NK-92 (cell line): ENCODE results near the gene SUCLG2.

Source experiments
- DNase-seq: peaks from one replicate; lab custom pipeline; 2025; ENCODE audit not compliant: unreplicated experiment; lab: John Stamatoyannopoulos, UW

Gene SUCLG2

DNA sequence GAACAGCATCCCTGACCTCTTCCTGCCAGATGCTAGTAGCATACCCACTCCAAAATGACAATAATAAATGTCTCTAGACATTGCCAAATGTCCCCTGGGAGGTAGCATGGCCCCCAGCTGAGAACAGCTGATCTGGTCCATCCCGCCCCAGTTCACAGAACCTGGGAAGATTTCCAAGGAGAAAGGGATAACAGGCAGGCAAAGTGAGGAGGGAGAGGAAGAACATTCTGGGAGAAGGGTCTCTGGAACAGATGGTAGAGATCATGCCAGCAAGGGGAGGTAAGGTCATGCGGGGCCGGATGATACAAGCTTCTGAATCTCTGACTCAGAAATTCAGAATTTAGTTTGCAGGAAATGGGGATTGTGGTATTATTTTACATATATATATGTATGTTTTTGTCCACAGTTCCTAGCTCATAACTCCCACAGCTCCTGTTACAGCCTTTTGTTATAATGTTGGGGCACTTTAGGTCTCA lies 192.7 kb downstream of the SUCLG2 start:
- no peak for DNase-seq

GRCh38 chr3:67460841-67461510 lies 193.4 kb downstream of the SUCLG2 start:
- DNase-seq = no peak

DNA sequence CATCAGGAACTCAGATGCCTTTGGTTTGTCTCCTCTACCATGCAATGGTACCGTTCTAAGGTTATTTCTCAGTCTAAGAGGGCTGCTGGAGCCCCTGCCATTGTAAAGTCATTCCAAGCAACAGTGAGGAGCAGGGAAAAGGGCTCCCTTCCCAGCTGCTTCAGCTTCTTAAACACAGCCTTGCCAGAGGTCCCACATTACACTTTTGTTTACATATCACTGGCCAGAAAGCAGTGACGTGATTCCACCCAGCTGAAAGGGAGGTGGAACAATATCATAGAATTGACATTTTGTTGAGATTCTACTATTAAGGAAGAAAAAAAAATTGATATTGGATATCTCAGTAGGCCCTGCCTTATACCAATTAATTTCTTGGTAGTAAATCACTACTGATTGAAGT lies 194.6 kb downstream of the SUCLG2 start:
- no peak for DNase-seq

- no peak for DNase-seq
Observed at GRCh38 chr3:67458896-67459530, 195.4 kb downstream of the SUCLG2 start.

DNA sequence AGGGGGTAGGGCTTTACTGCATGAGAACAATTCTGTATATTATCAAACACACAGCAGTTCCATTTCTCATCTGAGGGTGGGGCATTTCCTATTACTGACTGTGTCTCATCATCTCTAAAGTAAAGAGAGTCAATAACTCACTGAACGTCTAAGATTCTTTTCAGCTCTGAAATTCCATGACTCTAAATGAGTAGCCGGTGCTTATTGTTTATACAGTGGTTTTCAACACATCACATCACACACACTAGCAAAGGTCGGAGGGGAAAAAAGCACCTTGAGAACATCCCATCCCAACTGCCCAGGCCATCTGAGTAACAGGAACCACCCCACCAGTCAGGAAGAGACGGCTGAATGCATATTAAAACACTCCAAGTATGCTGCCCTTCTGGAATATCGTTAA lies 196.0 kb downstream of the SUCLG2 start:
- no peak for DNase-seq

- DNase-seq = no peak
Observed at GRCh38 chr3:67453628-67454027, 200.8 kb downstream of the SUCLG2 start.

GRCh38 chr3:67450153-67450552 lies 204.3 kb downstream of the SUCLG2 start:
- no peak for DNase-seq

GRCh38 chr3:67447393-67447792 lies 207.0 kb downstream of the SUCLG2 start:
- no peak for DNase-seq

DNA sequence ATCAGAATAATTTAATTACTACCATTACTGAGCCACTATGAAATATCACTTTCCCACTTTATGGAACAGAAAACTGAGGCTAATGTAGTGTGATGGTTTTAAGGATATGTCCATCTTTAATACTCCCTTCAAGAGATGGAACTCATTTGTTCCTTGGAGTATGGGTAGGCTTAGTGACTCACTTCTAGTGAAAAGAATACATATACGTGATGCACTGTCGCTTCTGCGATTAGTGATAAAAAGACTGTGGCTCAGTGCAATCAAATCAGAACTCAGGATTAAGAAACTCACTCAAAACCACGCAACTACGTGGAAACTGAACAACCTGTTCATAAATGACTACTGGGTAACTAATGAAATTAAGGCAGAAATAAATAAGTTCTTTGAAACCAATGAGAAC lies 216.6 kb downstream of the SUCLG2 start:
- DNase-seq = no peak

GRCh38 chr3:67437090-67437489 lies 217.3 kb downstream of the SUCLG2 start:
- DNase-seq = no peak

- no peak for DNase-seq
Observed at GRCh38 chr3:67433109-67433508, 221.3 kb downstream of the SUCLG2 start.

DNA sequence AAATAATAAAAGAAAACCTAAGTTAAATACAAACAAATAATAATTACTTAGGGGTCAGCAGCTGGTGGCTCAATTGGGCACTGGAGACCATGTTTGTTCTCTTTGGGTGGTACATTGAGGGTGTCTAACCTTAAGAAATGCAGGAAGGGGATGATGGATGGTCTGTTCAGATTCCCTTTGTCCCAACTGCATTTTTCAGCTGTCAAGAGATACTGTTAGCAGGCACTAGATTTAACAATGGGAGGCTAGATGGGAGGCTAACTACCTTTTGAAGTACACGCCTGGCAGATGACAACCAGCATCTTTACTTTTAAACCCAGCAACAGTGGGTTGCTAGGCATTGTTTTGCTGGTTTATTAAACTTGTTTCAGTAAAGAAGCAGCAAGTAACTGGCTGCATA lies 222.5 kb downstream of the SUCLG2 start:
- no peak for DNase-seq

DNA sequence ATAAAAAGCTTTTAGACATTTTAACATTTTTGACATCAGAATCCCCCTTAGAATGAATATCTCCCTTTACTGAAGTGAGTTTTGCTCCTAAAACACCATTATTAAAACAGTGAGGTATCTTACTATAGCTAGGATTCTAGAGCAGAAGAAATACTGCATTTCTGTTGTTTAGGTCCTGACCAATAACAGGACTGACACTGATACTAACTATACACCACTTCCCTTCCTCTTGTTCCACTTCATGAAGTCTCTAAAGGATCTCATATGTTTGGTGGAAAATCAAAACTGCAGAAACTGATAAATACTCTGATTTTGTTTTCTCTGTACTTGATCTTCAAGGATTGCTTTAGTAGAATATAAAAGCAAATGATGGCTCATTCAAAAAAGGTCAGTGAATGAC lies 230.7 kb downstream of the SUCLG2 start:
- no peak for DNase-seq

DNA sequence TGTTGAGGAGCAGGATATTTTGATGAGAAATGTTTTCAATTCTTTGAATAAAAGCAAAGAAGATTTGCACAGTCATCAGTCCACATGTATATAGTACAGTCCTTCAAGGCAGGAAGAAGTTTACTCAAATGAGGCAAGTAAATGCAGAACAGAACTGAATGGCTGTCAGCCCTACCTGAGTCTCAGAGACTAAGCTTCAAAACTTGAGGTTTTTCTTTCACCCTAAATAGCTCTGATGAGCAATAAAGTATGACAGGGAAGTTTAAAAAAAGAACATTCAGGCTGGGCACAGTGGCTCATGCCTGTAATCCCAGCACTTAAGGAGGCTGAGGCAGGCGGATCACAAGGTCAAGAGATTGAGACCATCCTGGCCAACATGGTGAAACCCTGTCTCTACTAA lies 232.5 kb downstream of the SUCLG2 start:
- DNase-seq = no peak

GRCh38 chr3:67419779-67420178 lies 234.6 kb downstream of the SUCLG2 start:
- DNase-seq = no peak

GRCh38 chr3:67419218-67419529 lies 235.2 kb downstream of the SUCLG2 start:
- no peak for DNase-seq

- DNase-seq = no peak
Observed at GRCh38 chr3:67418426-67419217, 235.8 kb downstream of the SUCLG2 start.

DNA sequence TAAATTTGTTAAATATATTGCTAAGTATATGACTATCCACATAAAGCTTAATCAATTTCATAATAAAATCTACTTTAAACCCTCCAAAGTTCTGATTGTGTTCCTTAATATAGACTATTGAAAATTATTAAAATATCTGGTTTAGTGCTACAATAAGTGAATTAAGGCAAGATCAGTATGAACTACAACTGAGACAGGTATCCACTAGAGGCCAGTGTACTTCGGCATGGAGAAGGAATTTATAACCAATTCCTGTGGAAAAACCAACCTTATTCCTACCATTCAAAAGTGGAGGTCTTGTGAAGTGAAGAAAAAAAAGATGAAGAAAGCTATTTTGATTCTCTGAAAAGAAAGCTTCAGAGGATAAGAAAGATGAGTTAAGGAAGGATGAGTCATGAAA lies 237.7 kb downstream of the SUCLG2 start:
- no peak for DNase-seq

DNA sequence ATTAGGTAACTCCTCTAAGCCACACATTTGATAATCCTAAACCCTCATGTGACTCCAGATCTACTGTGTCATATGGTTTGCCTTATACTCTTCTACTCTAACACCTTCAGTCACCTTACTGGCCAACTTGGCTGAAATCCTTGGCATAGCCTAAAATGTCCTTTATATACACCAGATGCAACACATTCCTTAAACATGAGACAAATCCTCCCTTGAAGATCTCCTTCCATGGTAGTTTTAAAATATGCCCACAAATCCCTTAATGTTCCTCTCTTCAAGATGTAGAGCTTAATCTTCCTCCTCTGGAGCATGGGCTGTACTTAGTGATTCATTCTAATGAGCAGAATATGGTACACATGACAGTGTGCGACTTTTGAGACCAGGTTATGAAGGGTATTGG lies 238.9 kb downstream of the SUCLG2 start:
- DNase-seq = no peak

- DNase-seq = no peak
Observed at GRCh38 chr3:67414740-67415139, 239.7 kb downstream of the SUCLG2 start.

GRCh38 chr3:67405193-67405592 lies 249.2 kb downstream of the SUCLG2 start:
- no peak for DNase-seq

GRCh38 chr3:67402873-67403272 lies 251.5 kb downstream of the SUCLG2 start:
- DNase-seq = no peak
